Activated T-helper 9 cell treated with anti-CD3 and anti-CD28 coated beads, Interleukin-2, amount 50 U/mL, for 16 hours (primary cell): ENCODE measurements around the gene FLCN.

Experiments used
- DNase-seq: peaks from one replicate; pipeline ENCODE4 v3.0.0-alpha.2; 2020; ENCODE audit warnings: low read depth

Gene FLCN

DNA sequence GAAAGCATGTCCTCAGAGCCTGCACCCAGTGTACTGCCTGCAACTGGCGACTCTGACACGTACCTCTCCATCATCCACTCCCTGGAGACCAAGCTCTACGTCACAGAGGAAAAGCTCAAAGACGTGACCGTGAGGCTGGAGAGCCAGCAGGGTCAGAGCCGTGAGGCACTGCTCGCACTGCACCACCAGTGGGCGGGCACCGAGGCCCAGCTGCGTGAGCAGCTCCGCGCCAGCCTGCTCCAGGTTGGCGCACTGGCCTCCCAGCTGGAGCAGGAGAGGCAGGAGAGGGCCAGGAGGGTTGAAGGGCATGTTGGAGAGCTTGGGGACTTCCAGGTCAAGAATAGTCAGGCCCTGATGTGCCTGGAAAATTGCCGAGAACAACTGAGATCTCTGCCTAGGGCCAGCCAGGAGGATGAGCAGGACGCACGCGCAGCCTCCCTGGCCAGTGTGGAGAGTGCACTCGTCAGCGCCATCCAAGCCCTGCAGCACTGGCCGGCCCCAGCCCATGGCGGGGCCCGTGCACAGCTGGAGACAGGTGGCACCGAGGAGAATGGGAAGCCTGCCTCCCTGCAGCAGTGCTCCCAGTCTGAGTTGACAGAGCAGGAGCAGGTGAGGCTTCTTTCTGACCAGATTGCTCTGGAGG, 71.2 kb downstream of the FLCN start:
- no peak for DNase-seq

DNA sequence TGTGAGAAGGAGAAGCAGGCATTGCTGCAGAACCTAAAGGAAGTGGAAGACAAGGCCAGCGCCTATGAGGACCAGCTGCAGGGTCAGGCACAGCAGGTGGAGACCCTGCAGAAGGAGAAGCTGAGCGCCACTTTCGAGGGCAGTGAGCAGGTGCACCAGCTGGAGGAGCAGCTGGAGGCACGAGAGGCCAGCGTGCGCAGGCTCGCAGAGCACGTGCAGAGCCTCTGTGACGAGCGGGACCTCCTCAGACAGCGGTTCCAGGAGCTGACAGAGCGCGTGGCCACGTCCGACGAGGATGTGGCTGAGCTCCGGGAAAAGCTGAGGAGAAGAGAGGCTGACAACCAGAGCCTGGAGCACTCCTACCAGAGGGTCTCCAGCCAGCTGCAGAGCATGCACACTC, 72.3 kb downstream of the FLCN start:
- DNase-seq = no peak

DNA sequence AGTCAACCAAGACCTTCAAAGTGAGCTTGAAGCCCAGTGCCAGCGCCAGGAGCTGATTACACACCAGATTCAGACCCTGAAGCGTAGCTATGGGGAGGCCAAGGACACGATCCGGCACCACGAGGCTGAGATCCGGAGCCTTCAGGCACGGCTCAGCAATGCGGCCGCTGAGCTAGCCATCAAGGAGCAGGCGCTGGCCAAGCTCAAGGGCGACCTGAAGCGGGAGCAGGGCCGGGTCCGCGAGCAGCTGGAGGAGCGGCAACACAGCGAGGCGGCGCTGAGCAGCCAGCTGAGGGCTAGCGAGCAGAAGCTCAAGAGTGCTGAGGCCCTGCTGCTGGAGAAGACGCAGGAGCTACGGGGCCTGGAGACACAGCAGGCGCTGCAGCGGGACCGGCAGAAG, 72.8 kb downstream of the FLCN start:
- no peak for DNase-seq
